ENCODE data around the gene CCDC157. TPM values are rescaled to one million over a fixed set of nuclear protein-coding genes. Genes with fewer than 3 reads are reported as not detected.
A peak's percentile ranks its signal among the peaks of the same experiment; 100 is the strongest.

Gene CCDC157
- polyA plus RNA-seq = 1 to 10 TPM; 1.4 to 3.5 (median 1.9) TPM

GRCh38 chr22:30356449-30357235, at the start of gene CCDC157, which contains the start of gene SF3A1:
TSS of gene CCDC157 (plus strand) at chr22:30357007. CDS start at chr22:30366001, 8,994 bp downstream.
TSS of gene SF3A1 (minus strand) at chr22:30356894. CDS start at chr22:30356792, 102 bp downstream.
- Mint-ChIP-seq H3K4me3 (peak within 1 kb of the TSS; percentile 96 to 99 (median 97)), H3K27ac (peak within 1 kb of the TSS; percentile 92 to 98 (median 97)), H3K4me1 (peaks cover 58 to 62% of the 10 kb centered on the region in 2 donors), H3K9me3 (no peaks in the 10 kb centered on the region), H3K36me3 (peaks cover 5 to 17% (median 7%) of the 10 kb centered on the region in 3 donors), H3K27me3 (ENCODE audit: low read depth in 3 of 3) (peaks cover 0 to 9% (median 4%) of the 10 kb centered on the region in 3 donors)
- peak; percentile 90 to 92 (median 92) for DNase-seq

GRCh38 chr22:30307041-30307574, 49.7 kb upstream of the CCDC157 start:
- Mint-ChIP-seq H3K4me3 (peak overlapping the region; percentile 68 to 81 (median 79)), H3K27ac (peak overlapping the region; percentile 78 to 97 (median 88)), H3K36me3 (peaks cover 0 to 3% (median 0%) of the 10 kb centered on the region in 3 donors), H3K9me3 (no peaks in the 10 kb centered on the region), H3K27me3 (ENCODE audit: low read depth in 3 of 3) (no peaks in the 10 kb centered on the region), H3K4me1 (peaks cover 97 to 100% of the 10 kb centered on the region in 2 donors)
- DNase-seq = peak in 1 of 3 donors; percentile 40

GRCh38 chr22:30308093-30308492, 48.7 kb upstream of the CCDC157 start:
- Mint-ChIP-seq H3K4me1 (peaks cover 97 to 100% of the 10 kb centered on the region in 2 donors), H3K27ac (peak overlapping the region; percentile 73 to 97 (median 92)), H3K36me3 (peaks cover 0 to 4% (median 3%) of the 10 kb centered on the region in 3 donors), H3K9me3 (no peaks in the 10 kb centered on the region), H3K4me3 (peak overlapping the region; percentile 47 to 79 (median 74)), H3K27me3 (ENCODE audit: low read depth in 3 of 3) (no peaks in the 10 kb centered on the region)
- no peak for DNase-seq

- H3K4me1 Mint-ChIP-seq = peaks cover 96 to 98% of the 10 kb centered on the region in 2 donors
- H3K27ac Mint-ChIP-seq = peak overlapping the region; percentile 73 to 97 (median 92)
- H3K4me3 Mint-ChIP-seq = peak overlapping the region; percentile 47 to 79 (median 74)
- no peaks in the 10 kb centered on the region for H3K27me3 Mint-ChIP-seq (ENCODE audit: low read depth in 3 of 3)
- H3K36me3 Mint-ChIP-seq = peaks cover 0 to 4% (median 0%) of the 10 kb centered on the region in 3 donors
- no peak for DNase-seq
- H3K9me3 Mint-ChIP-seq = no peaks in the 10 kb centered on the region
These were observed 48.1 kb upstream of the CCDC157 start for GRCh38 chr22:30308518-30309230.

GRCh38 chr22:30309951-30310741, 46.7 kb upstream of the CCDC157 start:
- Mint-ChIP-seq H3K4me1 (peaks cover 96% of the 10 kb centered on the region in 2 donors), H3K27me3 (ENCODE audit: low read depth in 3 of 3) (peaks cover 0 to 2% (median 0%) of the 10 kb centered on the region in 3 donors), H3K4me3 (peak overlapping the region; percentile 18 to 60 (median 53)), H3K9me3 (no peaks in the 10 kb centered on the region), H3K27ac (peak overlapping the region; percentile 27 to 97 (median 86)), H3K36me3 (peaks cover 0 to 4% (median 0%) of the 10 kb centered on the region in 3 donors)
- DNase-seq = no peak

- Mint-ChIP-seq H3K36me3 (peaks cover 0 to 4% (median 0%) of the 10 kb centered on the region in 3 donors), H3K27ac (peak overlapping the region; percentile 27 to 97 (median 82)), H3K4me3 (peak overlapping the region in 1 of 5 donors; percentile 44), H3K4me1 (peaks cover 96% of the 10 kb centered on the region in 2 donors), H3K27me3 (ENCODE audit: low read depth in 3 of 3) (peaks cover 0 to 2% (median 0%) of the 10 kb centered on the region in 3 donors), H3K9me3 (no peaks in the 10 kb centered on the region)
- no peak for DNase-seq
These were observed 45.7 kb upstream of the CCDC157 start for GRCh38 chr22:30310881-30311771.

- no peak for DNase-seq
- Mint-ChIP-seq H3K4me1 (peaks cover 93 to 94% of the 10 kb centered on the region in 2 donors), H3K27ac (peak overlapping the region in 5 of 6 donors; percentile 16 to 97 (median 54)), H3K9me3 (no peaks in the 10 kb centered on the region), H3K36me3 (peaks cover 0 to 4% (median 0%) of the 10 kb centered on the region in 3 donors), H3K4me3 (no peak overlapping the region), H3K27me3 (ENCODE audit: low read depth in 3 of 3) (peaks cover 0 to 2% (median 0%) of the 10 kb centered on the region in 3 donors)
These were observed 44.8 kb upstream of the CCDC157 start for GRCh38 chr22:30312053-30312452.

GRCh38 chr22:30313527-30314363, 43.1 kb upstream of the CCDC157 start:
- peaks cover 0 to 2% (median 0%) of the 10 kb centered on the region in 3 donors for H3K27me3 Mint-ChIP-seq (ENCODE audit: low read depth in 3 of 3)
- H3K4me1 Mint-ChIP-seq = peaks cover 91 to 94% of the 10 kb centered on the region in 2 donors
- no peak for DNase-seq
- peaks cover 0 to 4% (median 0%) of the 10 kb centered on the region in 3 donors for H3K36me3 Mint-ChIP-seq
- peak overlapping the region; percentile 10 to 70 (median 29) for H3K27ac Mint-ChIP-seq
- no peaks in the 10 kb centered on the region for H3K9me3 Mint-ChIP-seq
- peak overlapping the region in 1 of 5 donors; percentile 7 for H3K4me3 Mint-ChIP-seq

- Mint-ChIP-seq H3K4me3 (no peak overlapping the region), H3K4me1 (peaks cover 91 to 96% of the 10 kb centered on the region in 2 donors), H3K27ac (peak overlapping the region in 4 of 6 donors; percentile 9 to 48 (median 24)), H3K9me3 (no peaks in the 10 kb centered on the region), H3K27me3 (ENCODE audit: low read depth in 3 of 3) (peaks cover 0 to 3% (median 0%) of the 10 kb centered on the region in 3 donors), H3K36me3 (peaks cover 0 to 4% (median 0%) of the 10 kb centered on the region in 3 donors)
- no peak for DNase-seq
These were observed 41.9 kb upstream of the CCDC157 start for GRCh38 chr22:30314915-30315314.

GRCh38 chr22:30315962-30316576, 40.7 kb upstream of the CCDC157 start:
- Mint-ChIP-seq H3K27me3 (ENCODE audit: low read depth in 3 of 3) (peaks cover 0 to 3% (median 0%) of the 10 kb centered on the region in 3 donors), H3K27ac (peak overlapping the region; percentile 27 to 70 (median 50)), H3K4me1 (peaks cover 88 to 96% of the 10 kb centered on the region in 2 donors), H3K4me3 (peak overlapping the region in 2 of 5 donors; percentile 36 to 43), H3K36me3 (peaks cover 0 to 4% (median 0%) of the 10 kb centered on the region in 3 donors), H3K9me3 (no peaks in the 10 kb centered on the region)
- DNase-seq = no peak

GRCh38 chr22:30317778-30318177, 39.0 kb upstream of the CCDC157 start:
- H3K4me3 Mint-ChIP-seq = no peak overlapping the region
- peaks cover 83 to 92% of the 10 kb centered on the region in 2 donors for H3K4me1 Mint-ChIP-seq
- peaks cover 0 to 3% (median 0%) of the 10 kb centered on the region in 3 donors for H3K27me3 Mint-ChIP-seq (ENCODE audit: low read depth in 3 of 3)
- no peaks in the 10 kb centered on the region for H3K9me3 Mint-ChIP-seq
- H3K27ac Mint-ChIP-seq = peak overlapping the region in 4 of 6 donors; percentile 2 to 70 (median 23)
- H3K36me3 Mint-ChIP-seq = peaks cover 0 to 2% (median 0%) of the 10 kb centered on the region in 3 donors
- DNase-seq = no peak
